PFSK-1 (cell line): ENCODE data around the gene SLC48A1.

ENCODE experiments used
- FOXP2 ChIP-seq: optimal IDR thresholded peaks from 2 replicates; pipeline ENCODE3; 2011; ENCODE audit warnings: borderline replicate concordance, control low read depth, inconsistent platforms; ENCODE audit not compliant: insufficient read depth; ENCODE audit errors: extremely low read length, extremely low read depth
- POLR2AphosphoS5 ChIP-seq: IDR thresholded peaks from 2 replicates; pipeline ENCODE4 v1.6.1; 2012; ENCODE audit warnings: low read depth, mild to moderate bottlenecking, control low read depth, low read length, moderate library complexity
- REST ChIP-seq, 2 experiments: IDR thresholded peaks; 2 replicates each; pipeline versions ENCODE4 v1.6.1 to v1.8.0; 2011 to 2012; ENCODE audit warnings: low read depth in 2 of 2, low read length in 2 of 2, control low read depth in 1 of 2, inconsistent platforms in 1 of 2, mild to moderate bottlenecking in 1 of 2, moderate library complexity in 1 of 2; ENCODE audit not compliant: insufficient read depth in 1 of 2
- SIN3A ChIP-seq: IDR thresholded peaks from 2 replicates; pipeline ENCODE4 v1.6.1; 2012; ENCODE audit warnings: mild to moderate bottlenecking, low read length, moderate library complexity, borderline replicate concordance; ENCODE audit not compliant: insufficient read depth
- TAF1 ChIP-seq: IDR thresholded peaks from 2 replicates; pipeline ENCODE4 v1.6.1; 2012; ENCODE audit warnings: low read length, control low read depth, borderline replicate concordance; ENCODE audit not compliant: insufficient read depth

SLC48A1 gene

GRCh38 chr12:47778881-47779280 lies 5.8 kb downstream of the SLC48A1 start:
- TF ChIP-seq TAF1: no peak
- no peak for TF ChIP-seq SIN3A
- no peak for TF ChIP-seq POLR2AphosphoS5
- no peak for TF ChIP-seq FOXP2
- TF ChIP-seq REST (IDR thresholded peaks at IDR 0.05; ENCODE audit: insufficient read depth in 1 of 2, low read depth in 2 of 2, low read length in 2 of 2): no peak

DNA sequence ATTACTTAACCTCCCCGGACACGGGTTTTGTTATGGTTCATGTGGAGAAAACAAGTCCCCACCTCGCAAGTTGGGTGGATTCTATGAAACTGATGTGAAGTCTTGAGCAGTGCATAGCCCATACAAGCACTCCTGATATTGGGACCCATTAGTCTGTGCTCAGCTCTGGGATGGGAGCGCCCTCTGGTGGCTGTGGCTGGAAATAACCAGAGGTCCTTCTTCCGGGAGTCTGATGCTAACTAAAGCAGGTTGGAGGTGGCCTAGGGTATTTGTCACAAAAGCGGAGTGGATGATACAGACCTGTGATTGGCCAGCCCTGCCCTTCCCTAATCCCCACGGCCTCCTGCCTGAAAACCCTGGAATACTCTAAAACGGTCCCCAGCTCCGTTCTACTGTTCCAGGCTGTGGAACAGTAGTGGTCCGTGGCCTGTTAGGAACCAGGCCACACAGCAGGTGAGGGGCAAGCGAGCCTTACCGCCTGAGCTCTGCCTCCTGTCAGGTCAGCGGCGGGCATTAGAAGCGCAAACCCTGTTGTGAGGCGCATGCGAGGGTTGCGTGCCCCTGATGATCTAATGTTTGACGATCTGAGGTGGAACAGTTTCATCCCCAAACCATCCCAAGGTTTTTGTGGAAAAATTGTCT lies 6.4 kb downstream of the SLC48A1 start:
- TF ChIP-seq TAF1 (no peak), FOXP2 (no peak), REST (IDR thresholded peaks at IDR 0.05; ENCODE audit: insufficient read depth in 1 of 2, low read depth in 2 of 2, low read length in 2 of 2) (no peak), POLR2AphosphoS5 (no peak; the same call in none of the 2 replicates)

GRCh38 chr12:47779943-47780504 lies 7.0 kb downstream of the SLC48A1 start:
- TF ChIP-seq POLR2AphosphoS5 (no peak), SIN3A (no peak), FOXP2 (no peak), REST (IDR thresholded peaks at IDR 0.05; ENCODE audit: insufficient read depth in 1 of 2, low read depth in 2 of 2, low read length in 2 of 2) (no peak), TAF1 (no peak)

DNA sequence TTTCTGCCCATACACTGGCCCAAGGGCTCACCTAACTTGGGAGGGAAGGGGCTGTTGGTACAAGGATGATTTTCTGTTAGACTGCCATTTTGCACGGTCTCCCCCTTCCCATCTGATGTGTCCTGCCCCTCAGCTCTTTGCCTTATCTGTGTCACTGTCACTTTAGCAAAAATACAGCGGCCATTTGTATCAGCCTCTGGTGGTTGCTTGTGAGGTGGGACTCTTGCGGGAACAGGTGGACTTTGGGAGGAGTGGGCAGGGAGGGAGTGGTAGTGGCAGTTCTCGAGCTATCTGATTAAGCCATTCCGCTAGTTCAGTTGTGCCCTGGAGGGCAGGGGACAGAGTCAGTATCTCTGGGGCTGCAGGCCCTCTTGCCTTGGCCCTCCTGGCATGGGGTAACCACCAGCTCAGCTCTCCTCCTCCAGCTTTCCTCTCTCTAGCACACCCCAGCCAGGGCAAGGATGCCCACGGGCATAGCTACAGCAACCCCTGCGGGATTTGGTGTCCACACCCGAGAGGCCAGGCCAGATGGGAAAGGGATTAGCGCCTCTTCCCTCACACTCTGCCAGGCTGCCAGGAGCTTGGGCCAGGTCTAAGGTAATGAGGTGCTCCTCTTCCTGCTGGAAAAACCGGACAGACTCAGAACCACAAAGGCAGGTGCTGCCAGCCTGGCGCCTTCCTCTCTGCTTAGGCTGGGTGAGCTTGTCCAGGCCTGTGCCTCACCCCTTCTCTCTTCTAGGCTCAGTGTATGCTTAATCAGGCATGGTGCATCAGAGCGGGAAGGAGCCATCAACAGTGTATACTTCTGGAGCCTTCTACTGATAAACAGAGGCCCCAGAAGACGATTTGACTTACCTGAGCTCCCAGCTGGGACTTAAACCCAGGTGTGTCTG lies 8.7 kb downstream of the SLC48A1 start:
- TF ChIP-seq SIN3A (no peak), REST (IDR thresholded peaks at IDR 0.05; ENCODE audit: insufficient read depth in 1 of 2, low read depth in 2 of 2, low read length in 2 of 2) (no peak), POLR2AphosphoS5 (no peak), TAF1 (no peak)
